ENCODE results near the gene MCM3AP. TPM values are rescaled to one million over a fixed set of nuclear protein-coding genes. Genes with fewer than 3 reads are reported as not detected.

MCM3AP gene
- total and polyA plus RNA-seq, 9 of the 15 experiments (the other 6 are each of a cell fraction or from before 2014, with no cell fraction given) = 6.5 to 179 (median 69.6) TPM

DNA sequence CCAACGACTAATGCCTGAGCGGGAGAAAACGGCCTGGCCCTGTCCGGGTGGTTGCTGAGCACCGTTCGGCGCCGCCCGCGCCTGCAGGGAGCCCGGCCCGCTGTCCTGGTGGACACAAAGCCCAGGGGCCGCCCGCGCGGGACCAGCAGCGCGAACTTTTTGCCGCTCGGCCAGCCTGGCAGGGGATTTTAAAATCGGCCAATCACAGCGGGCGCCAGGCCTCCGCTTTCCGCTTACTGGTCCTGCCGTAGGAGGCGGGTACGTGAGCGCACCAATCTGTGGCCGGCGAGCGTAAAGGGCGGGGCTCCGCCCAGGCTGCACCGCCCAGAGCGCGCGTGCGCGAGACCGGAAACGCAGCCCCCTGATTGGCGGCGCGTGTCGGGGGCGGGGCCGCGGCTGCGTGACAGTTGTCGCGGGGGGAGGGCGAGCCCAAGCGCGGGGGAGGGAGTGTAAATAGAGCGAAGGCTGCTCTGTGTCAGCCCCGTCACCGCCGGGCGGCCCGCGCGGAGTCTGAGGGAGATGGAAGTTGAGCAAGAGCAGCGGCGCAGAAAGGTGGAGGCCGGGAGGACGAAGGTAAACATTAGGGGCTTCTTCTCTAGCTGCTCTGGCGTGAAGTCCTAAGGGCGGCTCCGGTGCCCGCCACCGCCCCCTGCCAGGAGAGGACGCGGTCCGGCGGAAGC is 38.4 kb upstream of the MCM3AP start, which contains the start of the genes C21orf58 and PCNT (continued):
- TF ChIP-seq GTF2E2 (tag; IDR thresholded peaks at IDR 0.05) = peak; percentile 61; the same call in 1 of the 2 replicates
- TF ChIP-seq PRMT5 (CRISPR knock-in tag; IDR thresholded peaks at IDR 0.05) = 0 out of 2 replicates have a peak, but pooled peaks have one; percentile 32
- peak; percentile 87 for TF ChIP-seq CREM (IDR thresholded peaks at IDR 0.05; ENCODE audit: low read depth)
- peak; percentile 95 for TF ChIP-seq HMGN3 (IDR thresholded peaks at IDR 0.05; ENCODE audit: borderline replicate concordance, extremely low read depth, insufficient read length, low read depth, low read length)
- TF ChIP-seq ELF4 (CRISPR knock-in tag; IDR thresholded peaks at IDR 0.05) = peak; percentile 66; the same call in 1 of the 2 replicates
- TF ChIP-seq SAP30 (IDR thresholded peaks at IDR 0.05; ENCODE audit: borderline replicate concordance, insufficient read depth, low read depth, low read length, poor library complexity, severe bottlenecking) = peak; percentile 98
- TF ChIP-seq SMAD2 (IDR thresholded peaks at IDR 0.05; ENCODE audit: low read depth, low read length) = no peak
- TF ChIP-seq, protein P1, sequence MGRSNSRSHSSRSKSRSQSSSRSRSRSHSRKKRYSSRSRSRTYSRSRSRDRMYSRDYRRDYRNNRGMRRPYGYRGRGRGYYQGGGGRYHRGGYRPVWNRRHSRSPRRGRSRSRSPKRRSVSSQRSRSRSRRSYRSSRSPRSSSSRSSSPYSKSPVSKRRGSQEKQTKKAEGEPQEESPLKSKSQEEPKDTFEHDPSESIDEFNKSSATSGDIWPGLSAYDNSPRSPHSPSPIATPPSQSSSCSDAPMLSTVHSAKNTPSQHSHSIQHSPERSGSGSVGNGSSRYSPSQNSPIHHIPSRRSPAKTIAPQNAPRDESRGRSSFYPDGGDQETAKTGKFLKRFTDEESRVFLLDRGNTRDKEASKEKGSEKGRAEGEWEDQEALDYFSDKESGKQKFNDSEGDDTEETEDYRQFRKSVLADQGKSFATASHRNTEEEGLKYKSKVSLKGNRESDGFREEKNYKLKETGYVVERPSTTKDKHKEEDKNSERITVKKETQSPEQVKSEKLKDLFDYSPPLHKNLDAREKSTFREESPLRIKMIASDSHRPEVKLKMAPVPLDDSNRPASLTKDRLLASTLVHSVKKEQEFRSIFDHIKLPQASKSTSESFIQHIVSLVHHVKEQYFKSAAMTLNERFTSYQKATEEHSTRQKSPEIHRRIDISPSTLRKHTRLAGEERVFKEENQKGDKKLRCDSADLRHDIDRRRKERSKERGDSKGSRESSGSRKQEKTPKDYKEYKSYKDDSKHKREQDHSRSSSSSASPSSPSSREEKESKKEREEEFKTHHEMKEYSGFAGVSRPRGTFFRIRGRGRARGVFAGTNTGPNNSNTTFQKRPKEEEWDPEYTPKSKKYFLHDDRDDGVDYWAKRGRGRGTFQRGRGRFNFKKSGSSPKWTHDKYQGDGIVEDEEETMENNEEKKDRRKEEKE (IDR thresholded peaks at IDR 0.05; ENCODE audit: borderline replicate concordance in 1 of 2, control insufficient read depth in 1 of 2, low read depth in 2 of 2, low read length in 1 of 2) = 0 out of 4 replicates have a peak, but pooled peaks of 1 of the 2 experiments have one; percentile 16
- no peak for TF ChIP-seq SMC3 (conservative IDR thresholded peaks at IDR 0.05; ENCODE audit: insufficient read depth, low read depth, low read length)
- no peak for TF ChIP-seq ZNF778 (CRISPR knock-in tag; IDR thresholded peaks at IDR 0.05)
- TF ChIP-seq, protein P2, sequence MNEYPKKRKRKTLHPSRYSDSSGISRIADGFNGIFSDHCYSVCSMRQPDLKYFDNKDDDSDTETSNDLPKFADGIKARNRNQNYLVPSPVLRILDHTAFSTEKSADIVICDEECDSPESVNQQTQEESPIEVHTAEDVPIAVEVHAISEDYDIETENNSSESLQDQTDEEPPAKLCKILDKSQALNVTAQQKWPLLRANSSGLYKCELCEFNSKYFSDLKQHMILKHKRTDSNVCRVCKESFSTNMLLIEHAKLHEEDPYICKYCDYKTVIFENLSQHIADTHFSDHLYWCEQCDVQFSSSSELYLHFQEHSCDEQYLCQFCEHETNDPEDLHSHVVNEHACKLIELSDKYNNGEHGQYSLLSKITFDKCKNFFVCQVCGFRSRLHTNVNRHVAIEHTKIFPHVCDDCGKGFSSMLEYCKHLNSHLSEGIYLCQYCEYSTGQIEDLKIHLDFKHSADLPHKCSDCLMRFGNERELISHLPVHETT (CRISPR knock-in tag; conservative IDR thresholded peaks at IDR 0.05 in 1 of 2, IDR thresholded peaks at IDR 0.05 in 1 of 2) = peak in 1 of 2 experiments; percentile 92; a peak in 2 of 4 replicates
- peak; percentile 83 for TF ChIP-seq SMAD4 (CRISPR knock-in tag; conservative IDR thresholded peaks at IDR 0.05)
- peak; percentile 73 for TF ChIP-seq CXXC5 (CRISPR knock-in tag; IDR thresholded peaks at IDR 0.05)
- TF ChIP-seq, protein P3, sequence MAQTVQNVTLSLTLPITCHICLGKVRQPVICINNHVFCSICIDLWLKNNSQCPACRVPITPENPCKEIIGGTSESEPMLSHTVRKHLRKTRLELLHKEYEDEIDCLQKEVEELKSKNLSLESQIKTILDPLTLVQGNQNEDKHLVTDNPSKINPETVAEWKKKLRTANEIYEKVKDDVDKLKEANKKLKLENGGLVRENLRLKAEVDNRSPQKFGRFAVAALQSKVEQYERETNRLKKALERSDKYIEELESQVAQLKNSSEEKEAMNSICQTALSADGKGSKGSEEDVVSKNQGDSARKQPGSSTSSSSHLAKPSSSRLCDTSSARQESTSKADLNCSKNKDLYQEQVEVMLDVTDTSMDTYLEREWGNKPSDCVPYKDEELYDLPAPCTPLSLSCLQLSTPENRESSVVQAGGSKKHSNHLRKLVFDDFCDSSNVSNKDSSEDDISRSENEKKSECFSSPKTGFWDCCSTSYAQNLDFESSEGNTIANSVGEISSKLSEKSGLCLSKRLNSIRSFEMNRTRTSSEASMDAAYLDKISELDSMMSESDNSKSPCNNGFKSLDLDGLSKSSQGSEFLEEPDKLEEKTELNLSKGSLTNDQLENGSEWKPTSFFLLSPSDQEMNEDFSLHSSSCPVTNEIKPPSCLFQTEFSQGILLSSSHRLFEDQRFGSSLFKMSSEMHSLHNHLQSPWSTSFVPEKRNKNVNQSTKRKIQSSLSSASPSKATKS (CRISPR knock-in tag; IDR thresholded peaks at IDR 0.05) = 0 out of 2 replicates have a peak, but pooled peaks have one; percentile 15
- TF ChIP-seq POLR2AphosphoS2 (IDR thresholded peaks at IDR 0.05; ENCODE audit: low read length) = peak; percentile 81; the same call in 1 of the 2 replicates
- peak in 1 of 2 experiments; percentile 74; a peak in 1 of 4 replicates for TF ChIP-seq NONO (IDR thresholded peaks at IDR 0.05; ENCODE audit: low read depth in 2 of 2, low read length in 1 of 2)
- TF ChIP-seq FOS (IDR thresholded peaks at IDR 0.05; ENCODE audit: extremely low read depth, insufficient read length) = peak; percentile 96
- TF ChIP-seq CBX8 (IDR thresholded peaks at IDR 0.05; ENCODE audit: borderline replicate concordance, extremely low read depth, low read depth, low read length, poor library complexity, severe bottlenecking) = no peak

All from K562 (cell line).